Type B pancreatic cell (in vitro differentiated cells): ENCODE measurements around the gene GPR39. TPM values are rescaled to one million over a fixed set of nuclear protein-coding genes. Genes with fewer than 3 reads are reported as not detected.

ENCODE experiments used
- DNase-seq: peaks from one replicate; pipeline ENCODE4 v3.0.0; 2021; ENCODE audit warnings: mixed read lengths; ENCODE audit not compliant: unreplicated experiment; ENCODE audit errors: extremely low spot score
- H3K27ac Mint-ChIP-seq: 2 replicates; pipeline ENCODE4 v1.8.0; 2021; ENCODE audit warnings: mild to moderate bottlenecking, mixed read lengths
- H3K27me3 Mint-ChIP-seq: 2 replicates; pipeline ENCODE4 v1.8.0; 2021; ENCODE audit warnings: mixed read lengths
- H3K36me3 Mint-ChIP-seq: 2 replicates; pipeline ENCODE4 v1.8.0; 2021; ENCODE audit warnings: mixed read lengths
- H3K4me1 Mint-ChIP-seq: one replicate; pipeline ENCODE4 v1.8.0; 2021; ENCODE audit warnings: mixed read lengths; ENCODE audit not compliant: unreplicated experiment
- H3K4me3 Mint-ChIP-seq: 2 replicates; pipeline ENCODE4 v1.8.0; 2021; ENCODE audit warnings: mild to moderate bottlenecking, mixed read lengths
- H3K9me3 Mint-ChIP-seq: 2 replicates; pipeline ENCODE4 v1.8.0; 2021; ENCODE audit warnings: mixed read lengths
- CTCF ChIP-seq: fragments of 200-600 bp; sonication (generic); conservative IDR thresholded peaks from 2 replicates; pipeline ENCODE4 v1.5.0; 2021; ENCODE audit warnings: antibody characterized with exemption, mild to moderate bottlenecking
- total RNA-seq: library from RNA; stranded (reverse); gene quantifications from 2 replicates; pipeline ENCODE4 v1.2.1, GENCODE V29; 2021; ENCODE audit warnings: low replicate concordance

GPR39 gene
- total RNA-seq, 1 donor from 2014 or later, result 4.1 TPM

- peaks cover 8% of the 10 kb centered on the region for H3K4me1 Mint-ChIP-seq
These were observed 173.4 kb downstream of the GPR39 start for GRCh38 chr2:132589966-132590365.

GRCh38 chr2:132593171-132593570, 176.6 kb downstream of the GPR39 start:
- DNase-seq, result no peak
- Mint-ChIP-seq H3K27me3 (no peaks in the 10 kb centered on the region), H3K36me3 (no peaks in the 10 kb centered on the region)

More at GRCh38 chr2:132589966-132590365, 173.4 kb downstream of the GPR39 start:
- no peak overlapping the region for H3K4me3 Mint-ChIP-seq
- no peak for TF ChIP-seq CTCF
- no peaks in the 10 kb centered on the region for H3K36me3 Mint-ChIP-seq
- no peaks in the 10 kb centered on the region for H3K9me3 Mint-ChIP-seq
- H3K27ac Mint-ChIP-seq, result no peak overlapping the region
- no peaks in the 10 kb centered on the region for H3K27me3 Mint-ChIP-seq
- no peak for DNase-seq

GRCh38 chr2:132595186-132595585, 178.6 kb downstream of the GPR39 start:
- H3K27me3 Mint-ChIP-seq, result no peaks in the 10 kb centered on the region
- no peaks in the 10 kb centered on the region for H3K36me3 Mint-ChIP-seq
- DNase-seq, result no peak
- no peak overlapping the region for H3K4me3 Mint-ChIP-seq
- no peaks in the 10 kb centered on the region for H3K4me1 Mint-ChIP-seq
- H3K27ac Mint-ChIP-seq, result no peak overlapping the region
- TF ChIP-seq CTCF, result no peak
- no peaks in the 10 kb centered on the region for H3K9me3 Mint-ChIP-seq

More at GRCh38 chr2:132593171-132593570, 176.6 kb downstream of the GPR39 start:
- Mint-ChIP-seq H3K9me3 (no peaks in the 10 kb centered on the region), H3K4me3 (no peak overlapping the region), H3K4me1 (peaks cover 8% of the 10 kb centered on the region), H3K27ac (no peak overlapping the region)
- no peak for TF ChIP-seq CTCF

GRCh38 chr2:132595693-132596092, 179.1 kb downstream of the GPR39 start:
- H3K4me1 Mint-ChIP-seq, result no peaks in the 10 kb centered on the region
- no peaks in the 10 kb centered on the region for H3K27me3 Mint-ChIP-seq
- no peak overlapping the region for H3K27ac Mint-ChIP-seq
- DNase-seq, result no peak
- H3K36me3 Mint-ChIP-seq, result no peaks in the 10 kb centered on the region
- H3K9me3 Mint-ChIP-seq, result no peaks in the 10 kb centered on the region
- H3K4me3 Mint-ChIP-seq, result no peak overlapping the region
- no peak for TF ChIP-seq CTCF

GRCh38 chr2:132597166-132597565, 180.6 kb downstream of the GPR39 start:
- no peak for DNase-seq
- H3K27me3 Mint-ChIP-seq, result no peaks in the 10 kb centered on the region
- TF ChIP-seq CTCF, result no peak
- H3K36me3 Mint-ChIP-seq, result no peaks in the 10 kb centered on the region
- no peaks in the 10 kb centered on the region for H3K4me1 Mint-ChIP-seq
- no peak overlapping the region for H3K27ac Mint-ChIP-seq
- H3K9me3 Mint-ChIP-seq, result no peaks in the 10 kb centered on the region
- H3K4me3 Mint-ChIP-seq, result no peak overlapping the region

- TF ChIP-seq CTCF, result no peak
- Mint-ChIP-seq H3K9me3 (no peaks in the 10 kb centered on the region), H3K36me3 (no peaks in the 10 kb centered on the region), H3K27me3 (no peaks in the 10 kb centered on the region), H3K27ac (no peak overlapping the region), H3K4me1 (no peaks in the 10 kb centered on the region), H3K4me3 (no peak overlapping the region)
- DNase-seq, result no peak
These were observed 181.2 kb downstream of the GPR39 start for GRCh38 chr2:132597831-132598230.
